Kidney (tissue), 14 donors: ENCODE results near the gene CNOT2. TPM values are rescaled to one million over a fixed set of nuclear protein-coding genes. Genes with fewer than 3 reads are reported as not detected.

Experiments used
- DNase-seq, 5 donors: peaks; one replicate each; pipeline ENCODE4 v3.0.0-alpha.2; 2013 to 2020
- FAIRE-seq: peaks from 2 replicates; lab custom pipeline; 2012; peaks lifted over from hg19 to GRCh38; lab: Jason Lieb, UNC
- H3K27ac ChIP-seq, 2 donors: one replicate each; pipeline ENCODE4 v1.7.0; 2013; ENCODE audit warnings: low read depth in 2 of 2, low read length in 2 of 2, inconsistent platforms in 1 of 2
- H3K27me3 ChIP-seq: one replicate; pipeline ENCODE4 v1.7.1; 2013; ENCODE audit warnings: low read length, inconsistent platforms; ENCODE audit not compliant: control insufficient read depth, insufficient read depth
- H3K36me3 ChIP-seq, 3 donors: one replicate each; pipeline versions ENCODE4 v1.7.0 to v1.7.1; 2013; ENCODE audit warnings: low read length in 3 of 3, control low read depth in 1 of 3, inconsistent platforms in 1 of 3; ENCODE audit not compliant: insufficient read depth in 3 of 3, control insufficient read depth in 2 of 3
- H3K4me1 ChIP-seq, 3 donors: one replicate each; pipeline versions ENCODE4 v1.7.0 to v1.7.1; 2013; ENCODE audit warnings: low read length in 3 of 3, inconsistent platforms in 1 of 3, low read depth in 1 of 3; ENCODE audit not compliant: control insufficient read depth in 2 of 3, insufficient read depth in 2 of 3
- H3K4me3 ChIP-seq, 3 donors: one replicate each; pipeline versions ENCODE4 v1.7.0 to v1.8.1; 2013; ENCODE audit warnings: low read length in 3 of 3, control low read depth in 1 of 3, inconsistent platforms in 1 of 3
- H3K9ac ChIP-seq, 3 donors: one replicate each; pipeline versions ENCODE4 v1.7.0 to v1.7.1; 2013; ENCODE audit warnings: low read length in 3 of 3, control low read depth in 1 of 3, inconsistent platforms in 1 of 3
- H3K9me3 ChIP-seq, 3 donors: one replicate each; pipeline versions ENCODE4 v1.7.0 to v1.7.1; 2013; ENCODE audit warnings: low read length in 3 of 3, control low read depth in 1 of 3, inconsistent platforms in 1 of 3; ENCODE audit not compliant: control insufficient read depth in 2 of 3, insufficient read depth in 1 of 3
- CTCF ChIP-seq: IDR thresholded peaks from 3 replicates; pipeline ENCODE4 v1.5.1; 2012; ENCODE audit warnings: mild to moderate bottlenecking, moderate library complexity, borderline replicate concordance; ENCODE audit not compliant: insufficient read depth; ENCODE audit errors: extremely low read depth
- intact Hi-C: fragments of 100-400 bp; cut with DNase I; formaldehyde crosslinking; loops from one replicate; pipeline ENCODE4 v1.11.1; 2022
- polyA plus RNA-seq: library from polyadenylated mRNA; stranded (reverse); fragments of 350-450 nt; fragmentation: Illumina TruSeq; extraction: RNeasy Lipid Tissue Mini Kit (QIAGEN cat#74804); gene quantifications from one replicate; pipeline ENCODE4 v1.2.3, GENCODE V29; 2014; ENCODE audit warnings: low read depth, low replicate concordance; ENCODE audit not compliant: insufficient read depth
- total RNA-seq: library from RNA; stranded (reverse); fragmentation: NEBNext Ultra II Directional; extraction: Animal tissue kit (Norgen Biotek cat#: 25700); gene quantifications from one replicate; pipeline ENCODE4 v1.2.1, GENCODE V29; 2021
- donor health status: control.
- donor health status: control.
- donor health status: control.
- donor health status: control.
- donor health status: control.
- donor health status: DM: yes; HTN: yes; CAD: no.
- donor health status: Normal renal cell carcinoma (clear cell type).

The CNOT2 gene
- total and polyA plus RNA-seq, 2 donors from 2014 or later = 21.0 to 68.8 TPM

- no peaks in the 10 kb centered on the region for H3K27me3 ChIP-seq
- no peak for FAIRE-seq
- H3K9ac ChIP-seq = no peak overlapping the region
- no peak for TF ChIP-seq CTCF
- H3K9me3 ChIP-seq = no peaks in the 10 kb centered on the region
- DNase-seq = no peak
- no peak overlapping the region for H3K27ac ChIP-seq
- intact Hi-C loops = no loop called here
- H3K36me3 ChIP-seq = peaks cover 0 to 3% (median 3%) of the 10 kb centered on the region in 3 donors
- no peaks in the 10 kb centered on the region for H3K4me1 ChIP-seq
- H3K4me3 ChIP-seq = no peak overlapping the region
Observed at GRCh38 chr12:70319605-70320004, 76.4 kb downstream of the CNOT2 start.

GRCh38 chr12:70321191-70321590, 78.0 kb downstream of the CNOT2 start:
- Histone ChIP-seq H3K4me1 (no peaks in the 10 kb centered on the region), H3K27me3 (no peaks in the 10 kb centered on the region), H3K9me3 (no peaks in the 10 kb centered on the region), H3K36me3 (peaks cover 0 to 3% (median 3%) of the 10 kb centered on the region in 3 donors), H3K4me3 (no peak overlapping the region), H3K27ac (no peak overlapping the region), H3K9ac (no peak overlapping the region)
- FAIRE-seq (no peak), DNase-seq (no peak)
- intact Hi-C loops = no loop called here
- TF ChIP-seq CTCF = no peak

- FAIRE-seq = no peak
- no peak for DNase-seq
- no peak for TF ChIP-seq CTCF
Observed at GRCh38 chr12:70327541-70327940, 84.3 kb downstream of the CNOT2 start.

GRCh38 chr12:70329728-70330127, 86.5 kb downstream of the CNOT2 start:
- H3K9ac ChIP-seq = no peak overlapping the region
- no peaks in the 10 kb centered on the region for H3K27me3 ChIP-seq
- intact Hi-C loops = no loop called here
- FAIRE-seq (no peak), DNase-seq (no peak)
- H3K4me3 ChIP-seq = no peak overlapping the region
- no peaks in the 10 kb centered on the region for H3K9me3 ChIP-seq
- no peak overlapping the region for H3K27ac ChIP-seq
- no peaks in the 10 kb centered on the region for H3K4me1 ChIP-seq
- H3K36me3 ChIP-seq = no peaks in the 10 kb centered on the region
- TF ChIP-seq CTCF = no peak

More at GRCh38 chr12:70327541-70327940, 84.3 kb downstream of the CNOT2 start:
- Histone ChIP-seq H3K36me3 (peaks cover 0 to 3% (median 3%) of the 10 kb centered on the region in 3 donors), H3K4me1 (no peaks in the 10 kb centered on the region), H3K4me3 (no peak overlapping the region), H3K9me3 (no peaks in the 10 kb centered on the region), H3K9ac (no peak overlapping the region), H3K27ac (no peak overlapping the region), H3K27me3 (no peaks in the 10 kb centered on the region)
- intact Hi-C loops = no loop called here
